Heart left ventricle (tissue), 13 donors: ENCODE data around the gene CRYBG1.

Experiments
- POLR2A ChIP-seq, 2 donors: fragments of 450-650 bp; IDR thresholded peaks; one replicate each; pipeline ENCODE4 v1.6.1; 2017; ENCODE audit warnings: antibody characterized with exemption in 2 of 2, mild to moderate bottlenecking in 2 of 2, moderate library complexity in 2 of 2
- TF ChIP-seq, protein P1 (sequence below), 12 donors: fragments of 200-600 bp; sonication (generic) in 4 of 12; IDR thresholded peaks; one replicate each; pipeline versions ENCODE4 v1.5.0 to v1.8.0; 2018 to 2022; ENCODE audit warnings: antibody characterized with exemption in 12 of 12, mild to moderate bottlenecking in 5 of 12
- donor health status: ischemic (EF 13 %, LVEDD 7.1; RV severe dilation, severe dysfunction).
- donor health status: DM: no; HTN: yes; CAD: no.
- donor health status: DM: no; HTN: no; CAD: no.
- donor health status: ischemic (EF 25% LVEDD 6.9; RV normal size, moderate dysfunction).
- donor health status: ischemic (EF 25% LVEDD 5.7; RV mildly dilated, moderate dysfunction).
- donor health status: ischemic (EF 35%, LVEDD 5.7; RV mildly dilated, moderate dysfunction).
- donor health status: nonischemic (EF 11% LVEDD 7.7; RV severe dilation, severe dysfunction).
- donor health status: DM: yes; HTN: yes; CAD: no.
- donor health status: PGD.
- donor health status: ischemic (EF 29% LVEDD 5.4; RV normal size, mild dysfunction).
- donor health status: nonischemic (EF 23%, LVEDD 6.1; RV moderate dilation, normal function).

DNA sequence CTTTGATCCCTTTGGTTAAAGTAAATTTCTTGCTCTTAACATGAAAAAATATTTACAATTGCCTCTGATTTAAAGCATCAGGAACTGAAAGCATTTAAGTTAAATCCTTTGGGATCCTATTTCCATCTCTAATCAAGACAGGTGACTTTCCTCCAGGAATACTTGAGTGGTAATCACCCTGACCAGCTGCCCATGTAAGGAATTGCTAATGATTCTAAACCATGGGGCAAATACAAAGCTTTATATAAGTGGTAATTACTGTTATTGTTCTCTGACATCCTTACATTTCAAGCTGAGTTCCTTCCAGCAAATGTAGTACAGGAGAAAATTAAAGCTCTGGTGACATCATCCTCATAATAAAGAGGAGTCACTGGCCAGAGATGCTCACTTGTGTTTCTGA, 100.6 kb downstream of the CRYBG1 start:
- TF ChIP-seq, protein P1, sequence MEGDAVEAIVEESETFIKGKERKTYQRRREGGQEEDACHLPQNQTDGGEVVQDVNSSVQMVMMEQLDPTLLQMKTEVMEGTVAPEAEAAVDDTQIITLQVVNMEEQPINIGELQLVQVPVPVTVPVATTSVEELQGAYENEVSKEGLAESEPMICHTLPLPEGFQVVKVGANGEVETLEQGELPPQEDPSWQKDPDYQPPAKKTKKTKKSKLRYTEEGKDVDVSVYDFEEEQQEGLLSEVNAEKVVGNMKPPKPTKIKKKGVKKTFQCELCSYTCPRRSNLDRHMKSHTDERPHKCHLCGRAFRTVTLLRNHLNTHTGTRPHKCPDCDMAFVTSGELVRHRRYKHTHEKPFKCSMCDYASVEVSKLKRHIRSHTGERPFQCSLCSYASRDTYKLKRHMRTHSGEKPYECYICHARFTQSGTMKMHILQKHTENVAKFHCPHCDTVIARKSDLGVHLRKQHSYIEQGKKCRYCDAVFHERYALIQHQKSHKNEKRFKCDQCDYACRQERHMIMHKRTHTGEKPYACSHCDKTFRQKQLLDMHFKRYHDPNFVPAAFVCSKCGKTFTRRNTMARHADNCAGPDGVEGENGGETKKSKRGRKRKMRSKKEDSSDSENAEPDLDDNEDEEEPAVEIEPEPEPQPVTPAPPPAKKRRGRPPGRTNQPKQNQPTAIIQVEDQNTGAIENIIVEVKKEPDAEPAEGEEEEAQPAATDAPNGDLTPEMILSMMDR (IDR thresholded peaks at IDR 0.05), result no peak
- TF ChIP-seq POLR2A (IDR thresholded peaks at IDR 0.05), result no peak
